ENCODE results near the gene STAB1. TPM values are rescaled to one million over a fixed set of nuclear protein-coding genes. Genes with fewer than 3 reads are reported as not detected.

The STAB1 gene
- total RNA-seq, 1 donor from 2014 or later, result 88.1 TPM

DNA sequence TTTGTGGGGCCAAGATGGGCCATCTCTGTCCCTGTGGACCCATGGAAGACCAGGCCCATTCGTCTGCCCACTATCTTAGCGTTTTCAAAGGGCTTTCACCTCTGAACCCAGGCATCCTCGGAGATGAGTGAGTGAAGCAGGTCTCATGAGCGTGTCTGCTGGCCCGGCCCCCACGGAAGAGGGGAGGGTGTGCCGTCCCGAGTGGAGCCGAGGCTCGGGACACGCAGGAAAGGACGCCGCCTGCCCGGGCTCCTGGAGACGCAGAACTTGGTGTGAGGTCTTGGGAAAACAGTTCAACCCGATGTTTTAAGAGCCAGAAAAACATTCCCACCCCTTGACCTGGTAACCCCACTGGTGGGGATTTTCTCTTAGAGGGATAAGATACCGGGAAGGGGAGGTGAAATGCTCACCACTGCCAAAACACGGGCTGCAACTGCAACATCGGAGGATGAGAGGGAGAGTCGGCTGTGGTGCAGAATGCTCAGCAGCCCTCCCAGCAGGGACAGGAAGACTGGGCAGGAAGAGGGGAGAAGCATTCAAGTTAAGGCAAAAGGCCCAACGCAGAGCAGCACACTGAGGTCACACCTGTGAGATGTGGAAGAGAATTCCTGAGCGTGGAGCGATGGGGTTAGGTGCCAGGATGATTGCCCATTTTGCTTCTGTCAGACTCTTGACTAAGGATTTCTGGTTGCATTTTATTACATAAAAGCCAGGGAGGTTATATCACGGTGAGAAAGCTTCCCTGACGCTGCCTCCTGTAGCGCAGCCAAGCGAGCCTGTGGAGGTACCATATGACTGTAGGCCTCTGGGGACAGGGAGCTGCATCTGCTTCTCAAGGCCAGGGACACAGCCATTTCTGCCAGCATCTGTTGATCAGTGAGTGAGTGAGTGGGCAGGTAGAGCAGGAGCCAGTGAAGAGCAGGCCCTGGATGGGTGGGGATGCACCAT, 14.1 kb upstream of the STAB1 start:
- no peak for DNase-seq (ENCODE audit: missing footprints)
- intact Hi-C loops (cut with DNase I), result no loop called here
- ATAC-seq, result no peak

DNA sequence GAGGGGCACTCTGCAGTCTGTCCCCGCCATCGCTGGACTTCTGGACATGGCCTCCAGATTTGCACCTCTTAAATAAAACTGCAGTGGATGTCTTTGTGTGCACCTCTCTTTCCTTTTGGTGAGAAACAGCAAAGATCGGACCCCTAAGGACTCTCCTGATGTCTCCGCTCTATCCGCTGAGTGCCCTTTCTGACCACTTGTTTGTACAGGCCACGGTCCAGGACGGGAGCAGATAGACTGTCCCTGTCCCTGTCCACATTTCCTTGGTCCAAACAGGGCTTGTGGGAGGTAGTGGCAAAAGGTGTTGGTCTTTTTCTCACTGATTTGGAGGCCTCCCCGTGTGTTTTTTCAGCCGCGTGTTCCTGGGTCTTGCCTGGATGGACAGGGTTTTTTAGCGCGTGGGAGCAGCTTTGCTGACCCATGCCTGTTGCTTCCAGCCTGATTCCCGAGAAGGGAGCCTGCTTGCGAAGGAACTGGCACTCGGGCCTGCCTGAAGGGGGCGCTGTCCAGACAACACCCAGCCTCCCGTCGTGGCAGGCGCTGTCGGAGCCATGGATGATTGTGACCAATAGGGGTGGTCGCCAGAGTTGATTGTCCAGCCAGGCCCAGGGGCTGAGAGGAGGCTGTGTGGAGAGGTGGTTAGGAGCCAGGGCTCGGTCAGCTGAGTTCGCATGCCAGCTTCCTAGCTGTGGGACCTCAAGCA, 13.2 kb upstream of the STAB1 start:
- ATAC-seq (no peak), DNase-seq (ENCODE audit: missing footprints) (no peak)
- intact Hi-C loops (cut with DNase I), result no loop called here

DNA sequence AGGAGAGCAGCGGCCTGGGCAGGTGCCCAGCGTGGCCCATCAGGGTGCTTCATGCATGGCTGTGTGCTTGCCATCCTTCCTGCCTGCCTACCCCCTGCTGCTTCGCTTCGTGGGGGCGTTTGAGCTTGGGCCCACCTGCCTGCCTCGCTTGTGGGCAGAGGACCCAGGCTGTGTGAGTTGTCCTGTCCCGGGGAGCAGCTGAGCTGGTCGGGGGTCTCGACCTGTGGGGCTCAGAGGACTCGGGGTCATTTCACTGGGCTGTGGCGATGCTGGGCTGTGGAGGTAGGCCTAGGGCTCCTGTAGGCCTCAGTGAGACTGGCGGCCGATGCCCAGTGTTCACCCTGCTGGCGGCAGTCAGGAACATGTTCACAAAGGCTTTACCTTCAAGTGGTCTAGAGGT, 12.1 kb upstream of the STAB1 start:
- DNase-seq (ENCODE audit: missing footprints), result no peak
- intact Hi-C loops (cut with DNase I), result no loop called here
- no peak for ATAC-seq

DNA sequence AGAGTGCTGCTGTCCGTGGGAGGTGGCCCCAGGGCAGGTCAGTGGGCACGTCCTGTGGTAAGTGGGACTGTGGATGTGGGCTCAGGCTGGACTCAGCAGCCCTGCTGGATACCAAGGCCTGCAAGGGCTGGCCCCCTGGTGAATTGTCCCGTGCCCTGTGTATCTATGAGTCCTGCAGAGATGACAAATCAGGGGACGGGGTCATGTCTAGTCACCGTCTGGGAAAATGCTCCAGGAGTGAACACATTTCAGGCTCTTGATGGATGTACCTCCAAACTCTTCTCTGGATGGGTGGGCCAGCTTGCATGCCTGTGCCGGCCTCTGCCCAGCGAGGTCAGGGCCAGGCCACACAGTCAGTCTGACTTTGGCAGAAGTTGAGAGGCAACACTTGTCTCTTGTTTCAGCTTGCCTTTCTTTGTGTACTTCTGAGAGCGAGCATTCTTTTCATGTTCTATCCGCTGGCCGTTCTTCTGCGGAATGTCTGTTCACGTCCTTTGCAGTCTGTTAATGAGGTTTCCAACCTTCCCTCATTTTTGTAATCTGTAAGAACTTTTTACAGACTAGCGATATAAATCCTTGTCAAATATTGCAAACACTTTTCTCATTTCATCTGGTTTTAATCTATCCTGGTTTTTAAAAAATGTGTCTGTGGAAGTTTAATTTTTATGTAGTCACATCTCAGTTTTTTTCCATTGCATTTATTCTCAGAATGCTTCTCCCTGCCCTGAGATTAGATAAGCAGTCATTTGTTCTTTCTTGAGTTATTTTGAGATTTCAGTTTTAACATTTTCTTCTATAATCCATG, 11.4 kb upstream of the STAB1 start:
- ATAC-seq (peak; percentile 35), DNase-seq (ENCODE audit: missing footprints) (no peak)
- intact Hi-C loops (cut with DNase I), result no loop called here

DNA sequence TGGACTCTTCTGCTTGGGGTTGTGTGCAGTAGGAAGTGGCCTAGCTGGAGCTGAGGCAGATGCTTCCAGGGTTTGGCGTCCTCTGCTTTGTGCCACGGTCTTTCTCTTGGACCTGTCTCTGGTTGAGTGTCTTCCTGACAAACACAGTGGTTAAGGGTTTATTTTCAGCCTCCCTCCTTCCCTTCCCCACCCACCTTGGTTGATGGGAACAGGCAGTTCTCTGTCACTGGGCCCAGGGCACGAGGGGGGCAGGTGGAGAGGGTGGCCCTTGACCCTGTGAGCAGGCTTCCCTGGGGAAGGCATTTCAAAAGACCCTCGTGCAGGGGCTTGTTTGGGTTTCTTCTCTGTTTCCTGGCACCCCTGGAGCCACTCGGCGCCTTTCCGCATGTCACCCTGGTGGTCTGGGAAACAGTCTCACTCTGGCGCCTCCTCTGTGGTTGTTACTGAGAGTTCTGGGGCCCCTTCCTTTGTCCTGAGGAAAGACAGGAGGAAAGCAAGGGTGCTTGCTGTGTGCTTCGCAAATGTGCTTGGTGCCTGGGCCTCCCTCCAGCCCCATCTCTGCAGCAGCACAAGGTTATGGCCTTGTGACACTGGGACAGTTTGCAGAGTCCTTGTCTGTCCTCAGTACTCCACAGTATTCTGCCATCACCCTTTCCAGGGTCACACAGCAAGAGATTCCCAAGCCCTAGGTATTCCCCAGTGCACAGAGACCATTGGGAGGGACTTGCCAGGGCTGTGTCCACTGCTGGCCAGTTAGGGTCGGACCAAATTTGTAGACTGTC, 10.3 kb upstream of the STAB1 start:
- intact Hi-C loops (cut with DNase I), result no loop called here
- DNase-seq (ENCODE audit: missing footprints) (no peak), ATAC-seq (peak; percentile 49)

DNA sequence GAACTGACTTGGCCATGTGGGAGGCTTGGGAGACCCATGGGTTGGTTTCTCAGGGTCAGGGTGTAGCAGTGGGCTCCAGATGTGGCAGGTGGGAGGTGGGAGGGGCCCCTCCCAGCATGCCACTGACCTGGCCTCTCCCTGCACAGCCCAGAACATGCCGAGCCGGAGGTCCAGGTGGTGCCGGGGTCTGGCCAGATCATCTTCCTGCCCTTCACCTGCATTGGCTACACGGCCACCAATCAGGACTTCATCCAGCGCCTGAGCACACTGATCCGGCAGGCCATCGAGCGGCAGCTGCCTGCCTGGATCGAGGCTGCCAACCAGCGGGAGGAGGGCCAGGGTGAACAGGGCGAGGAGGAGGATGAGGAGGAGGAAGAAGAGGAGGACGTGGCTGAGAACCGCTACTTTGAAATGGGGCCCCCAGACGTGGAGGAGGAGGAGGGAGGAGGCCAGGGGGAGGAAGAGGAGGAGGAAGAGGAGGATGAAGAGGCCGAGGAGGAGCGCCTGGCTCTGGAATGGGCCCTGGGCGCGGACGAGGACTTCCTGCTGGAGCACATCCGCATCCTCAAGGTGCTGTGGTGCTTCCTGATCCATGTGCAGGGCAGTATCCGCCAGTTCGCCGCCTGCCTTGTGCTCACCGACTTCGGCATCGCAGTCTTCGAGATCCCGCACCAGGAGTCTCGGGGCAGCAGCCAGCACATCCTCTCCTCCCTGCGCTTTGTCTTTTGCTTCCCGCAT, 7.9 kb upstream of the STAB1 start:
- ATAC-seq (no peak), DNase-seq (ENCODE audit: missing footprints) (no peak)
- intact Hi-C loops (cut with DNase I), result no loop called here

DNA sequence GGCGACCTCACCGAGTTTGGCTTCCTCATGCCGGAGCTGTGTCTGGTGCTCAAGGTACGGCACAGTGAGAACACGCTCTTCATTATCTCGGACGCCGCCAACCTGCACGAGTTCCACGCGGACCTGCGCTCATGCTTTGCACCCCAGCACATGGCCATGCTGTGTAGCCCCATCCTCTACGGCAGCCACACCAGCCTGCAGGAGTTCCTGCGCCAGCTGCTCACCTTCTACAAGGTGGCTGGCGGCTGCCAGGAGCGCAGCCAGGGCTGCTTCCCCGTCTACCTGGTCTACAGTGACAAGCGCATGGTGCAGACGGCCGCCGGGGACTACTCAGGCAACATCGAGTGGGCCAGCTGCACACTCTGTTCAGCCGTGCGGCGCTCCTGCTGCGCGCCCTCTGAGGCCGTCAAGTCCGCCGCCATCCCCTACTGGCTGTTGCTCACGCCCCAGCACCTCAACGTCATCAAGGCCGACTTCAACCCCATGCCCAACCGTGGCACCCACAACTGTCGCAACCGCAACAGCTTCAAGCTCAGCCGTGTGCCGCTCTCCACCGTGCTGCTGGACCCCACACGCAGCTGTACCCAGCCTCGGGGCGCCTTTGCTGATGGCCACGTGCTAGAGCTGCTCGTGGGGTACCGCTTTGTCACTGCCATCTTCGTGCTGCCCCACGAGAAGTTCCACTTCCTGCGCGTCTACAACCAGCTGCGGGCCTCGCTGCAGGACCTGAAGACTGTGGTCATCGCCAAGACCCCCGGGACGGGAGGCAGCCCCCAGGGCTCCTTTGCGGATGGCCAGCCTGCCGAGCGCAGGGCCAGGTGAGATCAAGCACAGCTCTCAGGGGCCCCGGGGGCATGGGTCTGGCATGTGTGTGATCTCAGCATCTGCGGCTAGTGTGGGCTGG, 7.1 kb upstream of the STAB1 start:
- intact Hi-C loops (cut with DNase I), result no loop called here
- DNase-seq (ENCODE audit: missing footprints), result no peak

DNA sequence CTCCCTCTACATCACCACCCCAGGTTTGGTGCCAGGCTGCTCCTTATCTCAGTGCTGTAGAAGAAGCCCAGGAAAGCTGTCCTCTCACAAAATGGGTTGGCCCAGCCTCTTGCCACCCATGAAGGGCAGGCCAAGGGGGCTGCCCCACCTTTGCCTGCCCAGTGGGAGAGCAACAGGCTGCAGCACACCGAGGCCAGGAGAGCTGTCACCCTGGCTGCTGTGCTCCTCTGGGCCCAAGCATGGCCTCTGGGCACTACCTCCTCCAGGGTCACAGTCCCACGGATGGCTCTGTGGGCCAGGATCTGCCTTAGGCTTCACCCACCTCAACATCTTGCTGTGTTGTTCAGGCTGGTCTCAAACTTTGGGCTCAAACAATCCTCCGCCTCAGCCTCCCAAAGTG, 6.4 kb upstream of the STAB1 start:
- DNase-seq (ENCODE audit: missing footprints), result peak; percentile 45
- intact Hi-C loops (cut with DNase I), result no loop called here
- ATAC-seq, result no peak

More for the DNA sequence above, 7.1 kb upstream of the STAB1 start:
- ATAC-seq, result no peak

DNA sequence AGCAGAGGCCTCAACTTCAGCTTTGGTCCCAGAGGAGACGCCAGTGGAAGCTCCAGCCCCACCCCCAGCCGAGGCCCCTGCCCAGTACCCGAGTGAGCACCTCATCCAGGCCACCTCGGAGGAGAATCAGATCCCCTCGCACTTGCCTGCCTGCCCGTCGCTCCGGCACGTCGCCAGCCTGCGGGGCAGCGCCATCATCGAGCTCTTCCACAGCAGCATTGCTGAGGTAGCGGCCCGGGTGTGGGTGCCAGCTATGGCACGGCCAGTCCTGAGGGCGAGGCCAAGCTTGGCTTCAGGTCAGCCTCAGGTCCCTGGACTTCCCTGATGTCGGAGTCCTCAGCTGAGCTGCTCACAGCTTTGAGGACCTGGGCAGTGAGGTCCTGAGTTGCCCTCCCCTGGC, 5.7 kb upstream of the STAB1 start:
- intact Hi-C loops (cut with DNase I), result no loop called here
- DNase-seq (ENCODE audit: missing footprints), result peak; percentile 68
- ATAC-seq, result no peak

DNA sequence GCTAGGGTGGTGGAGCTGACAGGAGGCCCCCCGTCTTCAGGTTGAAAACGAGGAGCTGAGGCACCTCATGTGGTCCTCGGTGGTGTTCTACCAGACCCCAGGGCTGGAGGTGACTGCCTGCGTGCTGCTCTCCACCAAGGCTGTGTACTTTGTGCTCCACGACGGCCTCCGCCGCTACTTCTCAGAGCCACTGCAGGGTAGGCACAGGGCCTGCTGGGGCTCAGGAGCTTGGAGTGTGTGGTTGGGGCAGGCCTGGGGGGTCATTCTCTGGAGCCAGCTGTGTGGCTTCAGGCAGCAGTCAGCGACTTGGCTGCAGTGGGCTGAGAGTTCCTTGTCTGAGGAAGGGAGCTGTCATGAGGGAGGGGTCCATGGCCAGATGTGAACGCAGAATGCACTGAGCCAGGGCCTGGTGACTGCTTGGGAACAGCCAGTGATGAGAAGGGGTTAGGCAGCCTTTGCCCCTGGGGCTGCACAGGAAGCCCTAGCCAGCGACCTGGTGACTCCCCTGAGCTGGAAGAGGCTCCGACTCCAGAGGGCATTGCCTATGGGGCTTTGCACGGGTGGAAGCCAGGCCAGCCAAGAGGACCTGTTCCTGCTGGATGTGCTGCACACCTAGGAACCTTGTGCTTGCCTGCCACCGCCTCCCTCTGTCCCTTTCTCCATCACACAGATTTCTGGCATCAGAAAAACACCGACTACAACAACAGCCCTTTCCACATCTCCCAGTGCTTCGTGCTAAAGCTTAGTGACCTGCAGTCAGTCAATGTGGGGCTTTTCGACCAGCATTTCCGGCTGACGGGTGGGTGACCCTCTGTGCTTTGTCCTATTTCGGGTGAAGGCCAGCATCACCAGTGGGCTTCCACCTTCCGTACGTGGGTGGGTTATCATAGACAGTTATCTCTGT, 4.9 kb upstream of the STAB1 start:
- intact Hi-C loops (cut with DNase I), result loop anchor here (5.0 kb wide), 1 partner anchor 37 kb away; no protein-coding TSS in a partner anchor
- DNase-seq (ENCODE audit: missing footprints), result peak; percentile 68
- no peak for ATAC-seq

DNA sequence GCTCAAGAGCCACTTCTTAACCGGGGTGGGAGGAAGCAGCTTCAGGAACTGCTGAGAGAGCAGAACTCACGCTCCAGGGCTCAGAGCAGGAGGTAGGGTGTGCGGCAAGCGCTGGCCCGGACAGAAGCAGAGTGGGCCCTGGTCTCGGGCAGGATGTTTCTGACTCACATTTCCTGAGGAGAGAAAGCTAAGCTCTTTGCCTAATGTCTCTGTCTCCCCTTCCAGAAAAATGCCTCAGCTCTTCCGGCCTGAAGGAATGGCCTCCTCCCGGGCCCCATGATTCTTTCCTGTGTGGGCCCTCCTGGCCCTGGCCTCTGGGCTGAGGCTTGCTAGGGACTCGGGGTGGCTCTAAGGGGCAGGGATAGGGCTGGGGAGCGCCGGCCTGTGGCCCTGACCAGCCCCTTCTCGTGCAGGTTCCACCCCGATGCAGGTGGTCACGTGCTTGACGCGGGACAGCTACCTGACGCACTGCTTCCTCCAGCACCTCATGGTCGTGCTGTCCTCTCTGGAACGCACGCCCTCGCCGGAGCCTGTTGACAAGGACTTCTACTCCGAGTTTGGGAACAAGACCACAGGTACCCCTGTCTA, 4.1 kb upstream of the STAB1 start:
- intact Hi-C loops (cut with DNase I), result loop anchor here (5.0 kb wide), 1 partner anchor 36 kb away; no protein-coding TSS in a partner anchor
- ATAC-seq (peak; percentile 36), DNase-seq (ENCODE audit: missing footprints) (peak; percentile 81)

DNA sequence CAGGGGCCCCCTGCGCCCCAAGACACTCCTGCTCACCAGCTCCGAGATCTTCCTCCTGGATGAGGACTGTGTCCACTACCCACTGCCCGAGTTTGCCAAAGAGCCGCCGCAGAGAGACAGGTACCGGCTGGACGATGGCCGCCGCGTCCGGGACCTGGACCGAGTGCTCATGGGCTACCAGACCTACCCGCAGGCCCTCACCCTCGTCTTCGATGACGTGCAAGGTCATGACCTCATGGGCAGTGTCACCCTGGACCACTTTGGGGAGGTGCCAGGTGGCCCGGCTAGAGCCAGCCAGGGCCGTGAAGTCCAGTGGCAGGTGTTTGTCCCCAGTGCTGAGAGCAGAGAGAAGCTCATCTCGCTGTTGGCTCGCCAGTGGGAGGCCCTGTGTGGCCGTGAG, 3.1 kb upstream of the STAB1 start:
- no peak for ATAC-seq
- intact Hi-C loops (cut with DNase I), result loop anchor here (5.0 kb wide), 1 partner anchor 35 kb away; no protein-coding TSS in a partner anchor

DNA sequence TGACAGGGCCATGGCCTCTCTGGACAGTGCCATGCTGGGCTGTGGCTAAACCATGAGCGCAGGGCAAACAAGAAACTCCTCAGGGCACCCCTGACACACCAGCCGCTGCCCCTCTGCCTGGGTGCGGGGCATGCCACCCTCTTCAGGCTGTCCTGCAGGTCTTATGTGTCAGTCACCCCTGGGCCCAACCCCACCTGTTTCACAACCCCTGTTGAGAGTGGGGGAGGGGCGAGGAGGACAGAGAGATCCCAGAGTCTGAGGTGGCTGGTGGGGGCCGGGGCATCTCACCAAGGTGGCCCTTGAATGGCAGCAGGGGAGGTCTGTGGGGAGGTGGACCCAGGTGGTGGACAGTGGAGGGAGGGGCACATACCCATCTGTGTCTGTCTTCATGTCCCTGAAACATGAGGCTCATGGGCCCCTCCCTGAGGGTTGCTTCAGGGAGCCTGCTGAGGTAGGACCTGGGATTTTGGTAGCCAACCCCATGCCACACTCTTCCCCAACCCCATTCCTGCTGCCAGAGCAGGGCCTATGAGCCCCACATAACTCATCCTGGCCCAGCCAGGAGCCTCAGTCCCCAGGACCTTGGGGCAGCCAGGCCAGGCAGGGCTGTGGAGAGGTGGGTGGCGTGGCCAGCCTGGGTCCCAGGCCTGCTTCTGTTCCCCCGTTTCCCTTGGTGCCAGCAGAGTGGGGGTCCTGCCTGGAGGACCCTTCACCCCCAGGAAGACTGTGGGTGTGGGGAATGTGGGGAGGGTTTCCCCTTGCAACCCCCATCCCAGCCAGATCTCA, 1.7 kb upstream of the STAB1 start:
- intact Hi-C loops (cut with DNase I), result loop anchor here (5.0 kb wide), 1 partner anchor 34 kb away; no protein-coding TSS in a partner anchor
- ATAC-seq, result no peak
- DNase-seq (ENCODE audit: missing footprints), result peak; percentile 68

More for the DNA sequence above, 3.1 kb upstream of the STAB1 start:
- DNase-seq (ENCODE audit: missing footprints), result no peak

DNA sequence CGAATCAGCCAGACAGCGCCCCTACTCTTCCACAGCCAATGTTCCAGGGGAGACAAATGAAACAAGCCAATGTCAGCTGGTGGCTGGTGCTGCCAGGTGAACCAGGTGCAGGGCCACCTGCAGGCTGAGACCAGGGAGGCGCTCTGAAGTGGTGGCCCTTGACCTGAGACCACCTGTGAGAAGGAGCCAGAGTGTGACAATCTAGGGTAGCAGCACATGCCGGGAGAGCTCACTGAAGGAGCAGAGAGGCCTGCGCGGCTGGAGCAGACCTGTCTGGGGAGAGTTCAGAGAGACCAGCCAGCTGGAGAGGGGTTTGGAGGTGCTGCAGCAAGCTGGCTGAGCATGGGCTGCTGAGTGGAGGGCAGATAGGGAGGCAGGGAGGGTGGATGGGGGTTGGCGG, 693 bp upstream of the STAB1 start:
- DNase-seq (ENCODE audit: missing footprints) (peak; percentile 63), ATAC-seq (no peak)
- intact Hi-C loops (cut with DNase I), result loop anchor here (5.0 kb wide), 1 partner anchor 33 kb away; no protein-coding TSS in a partner anchor
